Effector memory CD4-positive, alpha-beta T cell (primary cell): Measurements from ENCODE around the gene MACROD2.

Source experiments
- DNase-seq, 3 donors: peaks; one replicate each; pipeline ENCODE4 v3.0.0-alpha.2; 2020
- H3K27ac ChIP-seq: 2 replicates; pipeline ENCODE4 v1.7.0; 2013; ENCODE audit warnings: mild to moderate bottlenecking, low read length, moderate library complexity; ENCODE audit not compliant: insufficient read depth, poor library complexity, severe bottlenecking
- H3K27me3 ChIP-seq: replicated peaks from 2 replicates; pipeline ENCODE4 v1.7.0; 2013; ENCODE audit warnings: mild to moderate bottlenecking, low read length; ENCODE audit not compliant: insufficient read depth, control insufficient read depth, poor library complexity, severe bottlenecking
- H3K36me3 ChIP-seq: 2 replicates; pipeline ENCODE4 v1.7.0; 2013; ENCODE audit warnings: mild to moderate bottlenecking, low read length, moderate library complexity; ENCODE audit not compliant: control insufficient read depth, insufficient read depth
- H3K4me1 ChIP-seq: 2 replicates; pipeline ENCODE4 v1.7.0; 2013; ENCODE audit warnings: low read length, mild to moderate bottlenecking; ENCODE audit not compliant: control insufficient read depth, insufficient read depth, poor library complexity, severe bottlenecking
- H3K4me3 ChIP-seq: 2 replicates; pipeline ENCODE4 v1.7.0; 2013; ENCODE audit warnings: low read length, low read depth, mild to moderate bottlenecking; ENCODE audit not compliant: insufficient read depth, poor library complexity, severe bottlenecking
- H3K9me3 ChIP-seq: 2 replicates; pipeline ENCODE4 v1.7.0; 2013; ENCODE audit warnings: mild to moderate bottlenecking, low read length, moderate library complexity; ENCODE audit not compliant: control insufficient read depth

MACROD2 gene

GRCh38 chr20:14282140-14282539 lies 286.8 kb downstream of the MACROD2 start:
- no peaks in the 10 kb centered on the region for H3K4me1 ChIP-seq
- no peak for DNase-seq
- H3K27me3 ChIP-seq = no peaks in the 10 kb centered on the region
- H3K9me3 ChIP-seq = no peaks in the 10 kb centered on the region
- no peak overlapping the region for H3K27ac ChIP-seq
- H3K4me3 ChIP-seq = no peak overlapping the region
- no peaks in the 10 kb centered on the region for H3K36me3 ChIP-seq

GRCh38 chr20:14284443-14284842 lies 289.1 kb downstream of the MACROD2 start:
- Histone ChIP-seq H3K36me3 (no peaks in the 10 kb centered on the region), H3K9me3 (no peaks in the 10 kb centered on the region), H3K4me3 (no peak overlapping the region), H3K4me1 (no peaks in the 10 kb centered on the region), H3K27ac (no peak overlapping the region), H3K27me3 (no peaks in the 10 kb centered on the region)
- DNase-seq = no peak

GRCh38 chr20:14288341-14289330 lies 293.3 kb downstream of the MACROD2 start:
- DNase-seq = no peak
- no peak overlapping the region for H3K4me3 ChIP-seq
- no peak overlapping the region for H3K27ac ChIP-seq
- H3K4me1 ChIP-seq = no peaks in the 10 kb centered on the region
- no peaks in the 10 kb centered on the region for H3K9me3 ChIP-seq
- no peaks in the 10 kb centered on the region for H3K27me3 ChIP-seq
- no peaks in the 10 kb centered on the region for H3K36me3 ChIP-seq

GRCh38 chr20:14291502-14291901 lies 296.2 kb downstream of the MACROD2 start:
- H3K4me1 ChIP-seq = no peaks in the 10 kb centered on the region
- H3K4me3 ChIP-seq = no peak overlapping the region
- H3K27me3 ChIP-seq = no peaks in the 10 kb centered on the region
- no peak for DNase-seq
- no peaks in the 10 kb centered on the region for H3K9me3 ChIP-seq
- no peak overlapping the region for H3K27ac ChIP-seq
- H3K36me3 ChIP-seq = no peaks in the 10 kb centered on the region

- Histone ChIP-seq H3K4me1 (no peaks in the 10 kb centered on the region), H3K9me3 (no peaks in the 10 kb centered on the region), H3K36me3 (no peaks in the 10 kb centered on the region), H3K4me3 (no peak overlapping the region), H3K27ac (no peak overlapping the region), H3K27me3 (no peaks in the 10 kb centered on the region)
- no peak for DNase-seq
These were observed 299.9 kb downstream of the MACROD2 start for GRCh38 chr20:14295238-14295637.

GRCh38 chr20:14295770-14296309 lies 300.5 kb downstream of the MACROD2 start:
- Histone ChIP-seq H3K27ac (no peak overlapping the region), H3K27me3 (no peaks in the 10 kb centered on the region), H3K4me1 (no peaks in the 10 kb centered on the region), H3K4me3 (no peak overlapping the region), H3K9me3 (no peaks in the 10 kb centered on the region), H3K36me3 (no peaks in the 10 kb centered on the region)
- no peak for DNase-seq

- Histone ChIP-seq H3K4me3 (no peak overlapping the region), H3K27me3 (no peaks in the 10 kb centered on the region), H3K4me1 (no peaks in the 10 kb centered on the region), H3K36me3 (no peaks in the 10 kb centered on the region), H3K27ac (no peak overlapping the region), H3K9me3 (no peaks in the 10 kb centered on the region)
- DNase-seq = no peak
These were observed 304.5 kb downstream of the MACROD2 start for GRCh38 chr20:14299831-14300230.

GRCh38 chr20:14303106-14303505 lies 307.8 kb downstream of the MACROD2 start:
- no peaks in the 10 kb centered on the region for H3K27me3 ChIP-seq
- no peaks in the 10 kb centered on the region for H3K36me3 ChIP-seq
- no peaks in the 10 kb centered on the region for H3K9me3 ChIP-seq
- no peak for DNase-seq
- no peaks in the 10 kb centered on the region for H3K4me1 ChIP-seq
- no peak overlapping the region for H3K27ac ChIP-seq
- H3K4me3 ChIP-seq = no peak overlapping the region

- H3K27ac ChIP-seq = no peak overlapping the region
- H3K36me3 ChIP-seq = no peaks in the 10 kb centered on the region
- H3K9me3 ChIP-seq = no peaks in the 10 kb centered on the region
- no peak for DNase-seq
- H3K4me3 ChIP-seq = no peak overlapping the region
- H3K4me1 ChIP-seq = no peaks in the 10 kb centered on the region
- H3K27me3 ChIP-seq = no peaks in the 10 kb centered on the region
These were observed 308.3 kb downstream of the MACROD2 start for GRCh38 chr20:14303651-14304050.

GRCh38 chr20:14304472-14304871 lies 309.2 kb downstream of the MACROD2 start:
- no peak for DNase-seq
- no peaks in the 10 kb centered on the region for H3K4me1 ChIP-seq
- no peak overlapping the region for H3K4me3 ChIP-seq
- no peak overlapping the region for H3K27ac ChIP-seq
- no peaks in the 10 kb centered on the region for H3K9me3 ChIP-seq
- H3K36me3 ChIP-seq = no peaks in the 10 kb centered on the region
- no peaks in the 10 kb centered on the region for H3K27me3 ChIP-seq
